Measurements from ENCODE around the gene IRAK4. TPM values are rescaled to one million over a fixed set of nuclear protein-coding genes. Genes with fewer than 3 reads are reported as not detected.
"Not testable (repeated sequence)": the region's sequence is repeated elsewhere in the genome, so short reads cannot be mapped to it uniquely, and the experiment has no call there.

The IRAK4 gene
- 20.7 TPM for total RNA-seq

DNA sequence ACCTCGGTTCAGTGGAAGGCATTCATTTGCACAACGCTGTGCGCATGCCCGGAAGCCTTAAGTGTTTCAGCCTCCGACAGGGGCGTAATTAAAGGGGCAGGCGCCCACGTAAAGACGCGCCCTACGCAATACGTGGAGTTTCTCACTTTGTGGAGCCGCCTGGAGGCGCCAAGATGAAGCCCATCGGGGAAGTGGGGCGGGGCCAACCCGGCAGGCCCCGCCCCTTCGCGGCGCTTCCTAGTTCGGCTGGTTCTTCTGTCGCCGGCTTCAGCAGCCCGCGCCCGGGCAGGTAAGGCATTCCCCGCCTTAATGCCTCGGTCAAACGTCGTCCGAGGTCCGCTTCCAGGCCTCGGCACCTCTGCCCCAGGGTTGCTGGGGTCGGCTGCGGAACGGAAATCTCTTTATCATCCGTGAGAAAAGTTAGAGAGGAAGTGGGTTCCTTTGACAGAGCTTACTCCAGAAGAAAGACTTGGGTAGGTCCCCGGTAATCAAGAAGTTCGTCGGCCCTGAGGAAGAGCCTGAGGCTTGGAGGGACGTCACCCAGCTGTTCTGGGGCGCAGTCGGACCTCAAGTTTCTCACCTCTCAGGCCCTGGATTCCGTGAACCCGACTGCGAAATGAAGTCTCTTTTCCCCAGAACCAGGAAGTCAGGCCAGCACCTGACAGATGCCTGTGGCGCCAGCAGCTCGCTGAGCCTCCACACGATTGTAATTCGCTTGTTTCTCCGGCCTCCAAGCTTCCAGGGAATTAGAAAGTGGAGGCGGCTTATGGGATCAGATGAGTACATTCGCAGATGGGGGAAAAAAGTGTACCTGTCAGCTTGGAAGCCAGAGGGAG is at the start of gene IRAK4, which contains the start of gene PUS7L:
Gene IRAK4 (plus strand): TSS at position 224 of the 836 bp plus-strand sequence. CDS start 9,161 bp downstream, outside the sequence.
Gene PUS7L (minus strand): TSS at position 63 of the 836 bp plus-strand sequence. CDS start 3,545 bp downstream, outside the sequence.
- ATAC-seq (peak; percentile 100), DNase-seq (ENCODE audit: low spot score) (peak; percentile 95)
- intact Hi-C loops (cut with DNase I): no loop called here

DNA sequence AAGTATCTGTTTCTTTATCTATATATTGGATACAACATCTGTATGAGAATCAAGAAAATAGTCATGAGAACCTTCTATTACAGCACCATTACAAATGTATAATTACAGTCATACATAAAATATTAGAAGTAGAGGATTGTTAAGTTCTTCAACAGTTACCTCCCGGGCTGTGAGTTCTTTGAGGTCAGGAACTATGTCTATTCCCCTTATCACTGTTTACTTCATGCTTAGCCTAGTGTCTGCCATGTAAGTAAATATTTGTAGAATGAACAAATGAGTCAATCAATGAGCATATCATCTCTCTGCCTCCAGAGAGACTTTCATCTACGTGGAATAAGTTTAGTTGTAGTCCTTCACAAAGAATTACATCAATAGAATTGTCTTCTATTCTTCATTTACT is 47.4 kb upstream of the IRAK4 start:
- intact Hi-C loops (cut with DNase I): no loop called here
- ATAC-seq: no peak
- DNase-seq (ENCODE audit: low spot score): no peak

DNA sequence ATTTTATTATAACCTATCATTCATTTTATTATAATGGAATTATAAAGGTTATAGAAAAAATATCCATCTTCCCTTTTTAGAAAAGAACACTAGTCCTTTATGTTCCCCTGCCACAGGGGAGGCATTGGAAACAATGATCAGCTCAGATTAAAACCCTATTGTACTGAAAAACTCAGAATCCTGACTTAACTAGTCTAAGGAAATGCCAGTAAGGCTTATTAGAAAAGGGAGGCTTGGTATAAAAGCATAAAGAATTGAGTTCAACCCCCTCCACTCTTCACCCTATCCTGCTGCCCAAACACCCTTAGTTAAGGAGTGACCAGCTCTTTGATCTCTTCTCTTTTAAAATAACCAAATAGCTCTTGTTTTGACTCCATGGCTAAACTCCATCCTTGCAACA is 36.1 kb upstream of the IRAK4 start:
- DNase-seq (ENCODE audit: low spot score): no peak
- ATAC-seq: no peak
- intact Hi-C loops (cut with DNase I): no loop called here

DNA sequence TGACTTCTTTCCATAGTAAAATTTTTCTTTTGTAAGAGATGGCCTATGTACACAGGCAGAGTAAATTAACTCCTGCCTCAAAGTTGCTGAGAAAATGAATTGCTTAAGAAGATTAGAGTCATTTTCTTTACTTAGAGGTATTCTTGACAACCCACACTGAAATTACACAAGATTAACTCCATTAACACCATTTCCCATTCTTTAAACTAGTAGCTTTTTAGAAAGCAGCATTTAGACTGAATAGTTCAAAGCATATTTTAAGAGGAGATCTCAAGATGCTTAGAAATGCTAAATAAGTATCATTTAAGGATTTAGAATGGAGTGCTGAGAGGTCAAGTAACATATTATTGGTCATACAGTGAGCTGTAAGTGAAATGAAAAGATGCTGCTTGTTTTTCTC is 35.6 kb upstream of the IRAK4 start:
- DNase-seq (ENCODE audit: low spot score) (no peak), ATAC-seq (no peak)
- intact Hi-C loops (cut with DNase I): no loop called here

DNA sequence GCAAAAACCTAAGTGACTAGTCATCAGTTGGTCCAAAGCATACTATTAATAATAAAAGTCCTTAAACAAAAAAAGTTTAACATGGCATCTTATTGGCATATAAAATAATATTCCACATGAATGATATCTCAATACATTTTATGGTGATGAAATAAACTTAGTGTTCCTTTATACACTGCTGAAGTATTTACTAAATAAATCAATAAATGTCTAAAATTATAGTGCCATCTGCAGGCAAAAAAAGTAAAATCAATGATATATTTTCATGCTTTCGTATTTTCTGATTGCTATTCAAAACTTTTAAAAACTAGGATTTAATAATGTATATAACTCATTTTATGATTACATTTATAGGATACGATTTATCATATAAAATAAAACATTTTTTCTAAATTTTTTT is 30.6 kb upstream of the IRAK4 start:
- no peak for DNase-seq (ENCODE audit: low spot score)
- intact Hi-C loops (cut with DNase I): no loop called here
- ATAC-seq: no peak

DNA sequence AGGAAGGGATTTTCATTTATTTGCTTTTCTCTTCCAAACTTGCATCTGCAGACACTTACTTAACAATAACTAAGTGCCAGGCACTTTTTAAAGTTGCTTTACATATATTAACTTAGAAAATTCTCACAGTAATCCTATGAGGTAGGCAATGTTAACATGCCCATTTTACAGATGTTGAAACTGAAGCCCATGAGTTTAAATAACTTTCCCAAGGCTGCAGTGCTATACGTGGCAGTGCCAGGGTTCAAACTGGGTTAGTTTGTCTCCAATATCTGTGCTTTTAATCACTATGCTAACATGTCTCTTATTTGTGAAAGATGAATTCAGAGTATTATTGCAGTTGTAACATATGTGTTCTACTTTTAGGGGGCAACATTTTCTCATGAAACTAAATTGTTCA is 30.1 kb upstream of the IRAK4 start:
- ATAC-seq (no peak), DNase-seq (ENCODE audit: low spot score) (no peak)
- intact Hi-C loops (cut with DNase I): no loop called here

DNA sequence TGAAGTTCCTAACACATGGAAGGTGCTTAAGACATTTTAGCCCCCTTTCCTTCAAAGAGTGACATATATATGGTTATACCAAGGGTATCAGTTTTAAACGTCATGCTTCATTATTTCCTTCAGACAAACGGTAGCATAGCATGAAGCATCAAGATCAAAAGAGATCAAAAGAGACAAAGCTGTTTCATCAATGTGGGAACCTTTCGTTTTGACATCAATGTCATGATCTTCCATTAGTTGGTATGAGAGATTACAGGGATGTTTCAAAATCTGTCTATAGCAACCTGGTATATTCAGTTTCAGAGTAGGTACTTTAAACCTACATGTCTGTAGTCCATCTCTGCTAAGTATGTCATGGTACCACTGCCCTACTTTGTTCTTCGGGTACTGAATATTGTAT is 28.5 kb upstream of the IRAK4 start:
- ATAC-seq (no peak), DNase-seq (ENCODE audit: low spot score) (no peak)
- intact Hi-C loops (cut with DNase I): no loop called here

DNA sequence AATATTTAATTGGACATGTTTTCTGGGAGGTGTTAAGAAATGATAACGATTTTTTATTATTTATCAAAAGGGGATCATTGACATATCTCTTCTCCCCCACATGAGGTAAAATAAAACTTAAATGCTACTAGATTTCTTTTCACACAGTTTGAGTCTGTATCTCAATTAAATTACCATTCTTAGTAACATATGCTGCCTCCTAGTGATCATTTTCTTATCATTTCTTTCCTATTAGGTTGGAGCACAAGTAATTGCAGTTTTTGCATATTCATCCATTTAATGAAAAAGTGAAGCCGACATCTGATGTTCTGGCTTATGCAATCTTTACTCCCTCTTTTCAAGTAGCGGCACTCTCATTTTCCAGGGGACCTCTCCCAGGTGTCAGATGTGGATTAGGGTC is 25.1 kb upstream of the IRAK4 start:
- no peak for DNase-seq (ENCODE audit: low spot score)
- no peak for ATAC-seq
- intact Hi-C loops (cut with DNase I): no loop called here

DNA sequence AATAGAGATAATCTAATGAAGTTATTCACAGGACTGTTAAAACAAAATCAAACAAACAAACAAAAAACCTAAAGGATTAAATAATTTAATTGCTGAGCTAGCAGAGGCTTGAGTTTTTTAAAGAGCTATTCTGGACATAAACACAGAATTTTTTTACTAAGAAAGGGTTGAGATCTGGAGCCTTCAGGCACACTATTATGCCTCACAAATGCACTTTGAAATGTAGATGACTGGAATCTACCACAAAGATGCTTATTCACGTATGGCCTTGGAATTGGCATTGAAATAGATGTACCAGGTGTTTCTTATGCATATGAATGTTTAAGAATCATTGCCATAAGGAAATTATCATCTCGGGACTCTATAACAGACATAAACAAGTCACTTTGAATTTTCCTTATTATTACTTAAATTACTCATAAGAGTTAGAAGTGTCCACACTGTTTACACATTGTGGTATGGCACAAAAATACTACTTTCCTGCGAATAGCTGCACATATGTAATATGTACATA is 21.8 kb upstream of the IRAK4 start:
- no peak for ATAC-seq
- no peak for DNase-seq (ENCODE audit: low spot score)
- intact Hi-C loops (cut with DNase I): no loop called here

DNA sequence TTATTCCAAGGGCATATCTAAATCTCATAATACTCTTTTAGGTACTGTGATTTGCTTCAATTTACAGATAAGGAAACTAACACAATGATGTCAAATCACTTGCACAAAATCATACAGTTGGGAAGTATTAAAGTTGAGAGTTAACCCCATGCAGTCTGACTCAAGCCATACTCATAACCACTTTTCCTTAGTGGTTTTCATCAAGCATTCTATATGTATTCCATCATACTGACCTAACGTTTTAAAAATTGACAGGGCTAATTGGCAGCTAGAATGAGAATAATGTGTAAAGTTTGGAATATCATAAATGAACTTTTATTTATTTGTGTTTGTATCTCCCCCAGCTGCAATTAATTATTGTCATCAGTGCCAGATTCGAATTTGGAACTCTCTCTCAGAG is 21.1 kb upstream of the IRAK4 start:
- no peak for ATAC-seq
- intact Hi-C loops (cut with DNase I): no loop called here
- DNase-seq (ENCODE audit: low spot score): no peak

DNA sequence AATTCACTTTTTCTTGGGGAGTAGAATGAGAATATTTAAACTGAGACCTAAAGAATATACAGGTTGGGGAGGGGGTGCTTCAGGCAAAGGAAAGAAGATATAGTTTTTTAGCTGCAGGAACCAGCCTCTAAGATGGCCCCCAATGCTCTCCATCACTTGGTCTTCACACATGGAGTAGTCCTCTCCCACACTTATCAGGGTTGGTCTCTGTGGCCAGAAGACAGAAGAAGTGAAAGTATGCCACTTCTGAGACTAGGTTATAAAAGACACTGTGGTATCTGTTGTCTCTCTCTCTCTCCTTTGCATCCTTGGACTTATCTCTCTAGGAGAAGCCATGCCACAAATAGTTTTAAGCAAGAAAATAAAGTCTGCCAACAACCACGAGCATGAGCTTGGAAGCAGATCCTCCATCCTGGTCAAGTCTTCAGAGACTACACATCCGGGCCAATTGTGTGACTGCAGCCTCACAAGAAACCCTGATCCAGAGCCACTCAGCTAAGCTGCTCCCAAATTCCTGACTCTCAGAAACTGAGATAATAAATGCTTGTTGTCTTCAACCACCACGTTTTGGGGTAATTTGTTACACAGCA is 18.1 kb upstream of the IRAK4 start:
- DNase-seq (ENCODE audit: low spot score) (no peak), ATAC-seq (no peak)
- intact Hi-C loops (cut with DNase I): no loop called here

DNA sequence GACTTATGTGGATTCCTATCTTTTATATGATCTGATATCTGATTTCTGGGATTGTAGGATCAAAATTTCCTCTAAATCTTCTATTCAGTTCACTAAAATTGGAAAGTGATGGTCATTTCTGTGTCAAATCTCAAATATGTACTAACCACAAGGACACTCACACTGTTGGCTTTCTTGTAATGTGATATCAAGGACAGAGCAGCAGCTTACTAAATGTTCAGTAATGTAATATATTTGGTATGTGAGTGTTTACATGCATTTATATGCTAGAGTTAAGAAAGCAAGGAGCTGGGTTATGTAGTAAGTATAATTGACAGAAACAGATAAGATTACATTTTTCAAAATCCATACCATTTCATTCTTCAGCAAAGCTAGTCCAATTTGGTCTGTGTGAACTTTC is 16.6 kb upstream of the IRAK4 start:
- intact Hi-C loops (cut with DNase I): no loop called here
- no peak for ATAC-seq

DNA sequence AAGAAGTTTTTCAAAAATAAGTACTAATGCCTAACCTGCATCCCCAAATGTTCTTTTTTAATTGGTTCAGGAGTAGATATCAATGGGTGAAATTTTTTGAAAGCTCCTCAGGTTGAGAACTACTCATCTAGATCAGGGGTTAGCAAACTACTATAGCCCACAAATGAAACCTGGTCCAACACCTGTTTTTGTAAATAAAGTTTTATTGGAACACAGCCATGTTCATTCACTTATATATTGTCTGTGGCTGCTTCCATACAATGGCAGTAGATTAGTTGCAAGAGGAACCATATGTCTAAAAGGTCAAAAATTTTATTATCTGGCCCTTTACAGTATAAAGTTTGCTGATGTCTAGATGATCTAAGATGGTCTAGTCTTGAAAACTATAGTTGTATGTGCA is 13.9 kb upstream of the IRAK4 start:
- no peak for DNase-seq (ENCODE audit: low spot score)
- no peak for ATAC-seq
- intact Hi-C loops (cut with DNase I): no loop called here

More for the DNA sequence above, 16.6 kb upstream of the IRAK4 start:
- no peak for DNase-seq (ENCODE audit: low spot score)

DNA sequence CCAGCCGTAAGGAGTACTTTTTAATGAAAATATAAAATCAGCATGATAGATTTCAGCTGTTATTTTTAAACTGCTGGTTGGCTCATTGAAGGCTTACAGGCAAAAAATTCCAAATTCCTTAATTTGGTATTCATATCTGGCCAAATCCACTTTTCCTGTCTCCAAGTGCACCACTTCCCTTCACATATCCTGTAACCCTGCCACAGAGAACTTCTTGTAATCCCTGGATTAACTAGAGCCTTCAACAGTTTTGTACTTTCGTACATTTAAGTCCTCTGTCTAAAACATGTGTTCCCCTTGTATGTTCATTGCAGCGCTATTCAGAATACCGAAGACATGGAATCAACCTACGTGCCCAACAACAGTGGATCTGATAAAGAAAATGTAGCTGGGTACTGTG is 9.7 kb upstream of the IRAK4 start:
- no peak for ATAC-seq
- DNase-seq (ENCODE audit: low spot score): no peak
- intact Hi-C loops (cut with DNase I): no loop called here

DNA sequence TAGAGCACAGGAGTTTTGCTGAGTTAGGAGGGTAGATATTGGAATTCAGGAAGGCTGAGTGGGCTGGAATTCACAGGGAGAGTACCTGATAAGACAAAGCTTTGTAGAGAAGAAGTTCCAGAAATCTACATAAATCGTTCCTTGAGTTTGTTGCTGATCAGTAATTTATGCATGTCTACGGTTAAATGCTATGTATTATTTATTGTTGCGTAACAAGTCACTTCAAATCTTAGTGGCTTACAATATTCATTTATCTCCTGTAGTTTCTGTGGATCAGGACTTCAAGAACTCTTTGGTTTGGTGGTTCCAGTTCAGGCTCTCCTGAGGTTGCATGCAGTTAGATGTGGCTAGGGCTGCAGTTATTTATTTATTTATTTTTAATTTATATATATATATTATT is 7.9 kb upstream of the IRAK4 start:
- ATAC-seq: no peak
- intact Hi-C loops (cut with DNase I): no loop called here
- no peak for DNase-seq (ENCODE audit: low spot score)

DNA sequence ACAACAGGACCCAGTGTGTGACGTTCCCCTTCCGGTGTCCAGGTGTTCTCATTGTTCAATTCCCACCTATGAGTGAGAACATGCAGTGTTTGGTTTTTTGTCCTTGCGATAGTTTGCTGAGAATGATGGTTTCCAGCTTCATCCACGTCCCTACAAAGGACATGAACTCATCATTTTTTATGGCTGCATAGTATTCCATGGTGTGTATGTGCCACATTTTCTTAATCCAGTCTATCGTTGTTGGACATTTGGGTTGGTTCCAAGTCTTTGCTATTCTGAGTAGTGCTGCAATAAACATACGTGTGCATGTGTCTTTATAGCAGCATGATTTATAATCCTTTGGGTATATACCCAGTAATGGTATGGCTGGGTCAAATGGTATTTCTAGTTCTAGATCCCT is 7.4 kb upstream of the IRAK4 start:
- ATAC-seq; intact Hi-C loops (cut with DNase I); DNase-seq (ENCODE audit: low spot score): not testable (repeated sequence)

DNA sequence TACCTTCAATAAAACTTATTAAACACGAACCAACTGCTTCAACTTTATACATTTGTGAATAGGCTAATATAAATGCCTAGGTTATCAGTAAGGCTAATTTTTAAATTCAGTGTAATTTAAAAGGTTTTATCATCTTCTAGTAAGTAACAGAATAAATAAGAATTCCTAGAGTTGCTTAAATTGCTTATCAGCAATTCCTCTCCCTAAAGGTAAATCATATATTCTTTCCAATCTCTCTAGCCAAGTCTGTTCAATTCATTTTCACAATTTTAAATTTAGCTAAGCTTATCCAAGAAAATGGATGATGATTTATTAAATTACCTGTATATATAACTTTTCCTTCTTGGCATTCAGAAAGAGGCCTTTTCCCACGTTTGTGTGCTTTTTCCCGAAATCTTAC is 4.7 kb upstream of the IRAK4 start:
- ATAC-seq (no peak), DNase-seq (ENCODE audit: low spot score) (no peak)
- intact Hi-C loops (cut with DNase I): no loop called here

DNA sequence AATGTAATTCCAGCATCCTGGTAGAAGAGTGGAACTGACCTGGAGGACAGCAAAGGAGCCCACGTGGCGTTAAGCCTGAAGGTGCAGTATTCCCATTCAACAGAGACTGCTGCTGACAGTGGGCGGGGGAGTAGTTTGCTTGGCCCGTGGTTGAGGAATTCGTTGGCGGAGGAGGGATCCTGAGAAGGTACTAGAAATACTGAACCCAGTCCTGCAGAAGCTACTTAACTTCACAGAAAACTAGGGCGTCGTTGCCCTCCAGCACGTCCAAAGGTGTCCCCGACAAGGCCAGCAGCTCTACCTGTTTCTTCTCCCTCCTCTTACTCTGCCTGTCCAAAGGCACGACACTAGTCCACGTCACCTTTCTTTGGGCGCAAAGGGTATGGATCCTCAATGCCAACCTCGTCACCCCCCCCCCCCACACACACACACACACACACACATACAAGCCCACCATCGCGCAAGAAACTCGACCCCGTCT is 464 bp upstream of the IRAK4 start:
- ATAC-seq: peak; percentile 14
- intact Hi-C loops (cut with DNase I): no loop called here
- peak; percentile 58 for DNase-seq (ENCODE audit: low spot score)

DNA sequence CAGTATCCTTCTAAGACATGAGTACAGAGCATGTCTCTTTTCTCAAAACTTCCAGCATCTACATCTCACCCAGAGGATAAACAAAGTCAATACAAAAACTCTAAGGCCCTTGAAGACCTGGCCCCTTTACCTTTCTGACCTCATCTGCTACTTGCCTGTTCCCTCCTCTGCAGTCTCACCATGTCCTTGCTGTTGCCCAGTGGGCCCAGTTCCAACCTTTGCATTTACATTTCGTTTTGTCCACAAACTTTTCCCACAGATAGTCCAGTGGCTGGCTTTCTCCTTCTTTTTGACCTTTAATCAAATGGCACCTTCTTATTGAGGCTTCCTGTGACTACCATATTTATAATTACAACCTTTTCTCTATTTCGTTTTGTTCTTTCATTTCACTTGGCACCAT is 1.6 kb downstream of the IRAK4 start:
- no peak for ATAC-seq
- no peak for DNase-seq (ENCODE audit: low spot score)
- intact Hi-C loops (cut with DNase I): no loop called here

DNA sequence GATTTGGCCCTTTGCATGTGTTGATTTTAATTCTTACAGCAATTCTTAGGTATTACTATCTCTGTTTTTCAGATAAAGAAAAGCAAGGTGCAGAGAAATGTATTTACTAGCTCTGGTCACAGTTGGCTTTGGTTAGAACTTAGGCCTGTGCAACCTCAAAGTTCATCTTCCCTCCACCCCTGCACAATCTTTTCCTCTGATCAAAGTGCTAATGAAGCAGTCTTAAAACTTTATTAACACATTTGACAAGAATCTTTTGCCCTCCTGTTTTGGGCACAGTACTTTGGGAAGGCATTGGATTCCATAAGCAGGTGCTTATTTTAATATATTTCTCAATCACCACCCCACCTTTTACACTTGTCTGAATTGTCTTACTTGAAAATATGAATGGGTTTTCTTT is 2.7 kb downstream of the IRAK4 start:
- intact Hi-C loops (cut with DNase I): no loop called here
- ATAC-seq (no peak), DNase-seq (ENCODE audit: low spot score) (no peak)

Data from sciatic nerve (tissue), 2 donors.